ENCODE measurements around the gene CPXM2.

GRCh38 chr10:123841560-123841959 is 50.0 kb downstream of the CPXM2 start:
- no peak for TF ChIP-seq TAF1 (IDR thresholded peaks at IDR 0.05; ENCODE audit: borderline replicate concordance, insufficient read depth, low read length)
- TF ChIP-seq POLR2AphosphoS5 (IDR thresholded peaks at IDR 0.05; ENCODE audit: low read depth, low read length) = no peak
